ENCODE results near the gene RCSD1. TPM values are rescaled to one million over a fixed set of nuclear protein-coding genes. Genes with fewer than 3 reads are reported as not detected.

Gene RCSD1
- total and polyA plus RNA-seq, 2 of the 4 experiments (the other 2 are of a cell fraction) = 0.03 TPM; not detected in 1

DNA sequence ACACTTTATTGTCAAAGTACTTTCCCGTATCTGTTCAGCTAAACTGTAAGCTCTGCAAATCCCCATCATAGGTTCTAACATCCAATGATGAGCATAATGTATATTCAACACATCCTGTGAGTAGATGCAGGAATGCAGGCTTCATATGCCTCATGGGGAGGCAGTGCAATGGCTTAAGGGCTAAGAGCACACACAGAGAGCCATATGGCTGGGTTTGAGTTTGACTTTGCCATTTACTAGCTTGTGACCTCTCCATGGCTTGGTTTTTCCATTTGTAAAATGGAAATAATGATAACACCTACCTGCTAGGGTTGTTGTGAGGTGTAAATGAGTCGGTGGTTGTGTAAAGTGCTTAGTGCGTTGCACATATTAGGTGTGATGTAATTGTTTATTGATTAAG lies 13.4 kb downstream of the RCSD1 start:
- peaks cover 20% of the 10 kb centered on the region for H3K27me3 ChIP-seq (ENCODE audit: control insufficient read depth, insufficient read depth, low read length)
- H2BK15ac ChIP-seq (ENCODE audit: low read depth, low read length) = no peak overlapping the region
- no peak overlapping the region for H2AK9ac ChIP-seq (replicated peaks; ENCODE audit: low read depth, low read length, poor library complexity)
- H4K5ac ChIP-seq (ENCODE audit: low read depth, low read length) = no peak overlapping the region
- ChIA-PET POLR2A (ENCODE audit: unreplicated experiment) (no interaction called here), CTCF (interaction anchor here (0.6 kb wide), 1 partner anchor 12 kb away, joined by 3 read pairs; no protein-coding TSS in a partner anchor)
- no peak overlapping the region for H3K4me3 ChIP-seq (ENCODE audit: insufficient read depth, low read depth, low read length)
- H3K27ac ChIP-seq (ENCODE audit: insufficient read depth, low read length) = no peak overlapping the region
- H3K4me1 ChIP-seq (ENCODE audit: control insufficient read depth, insufficient read depth, low read length) = no peaks in the 10 kb centered on the region
- TF ChIP-seq CEBPB (IDR thresholded peaks at IDR 0.05; ENCODE audit: low read depth, low read length) = no peak
- TF ChIP-seq RFX5 (IDR thresholded peaks at IDR 0.05; ENCODE audit: low read depth, low read length) = no peak
- no peak for TF ChIP-seq POLR2A (IDR thresholded peaks at IDR 0.05; ENCODE audit: low read depth, low read length)
- no peak for TF ChIP-seq RCOR1 (IDR thresholded peaks at IDR 0.05; ENCODE audit: insufficient replicate concordance, low read length)
- TF ChIP-seq MXI1 (IDR thresholded peaks at IDR 0.05; ENCODE audit: borderline replicate concordance, low read depth, low read length) = no peak
- no peak for TF ChIP-seq CTCF (conservative IDR thresholded peaks at IDR 0.05; ENCODE audit: low read depth, low read length)
- TF ChIP-seq ELK1 (IDR thresholded peaks at IDR 0.05; ENCODE audit: borderline replicate concordance, low read depth, low read length) = no peak
- H3K56ac ChIP-seq (ENCODE audit: extremely low read depth, insufficient read depth, low read length) = no peak overlapping the region
- ATAC-seq (ENCODE audit: low read depth) (no peak), DNase-seq (no peak)
- H3K79me1 ChIP-seq (ENCODE audit: low read depth in 1 of 2, low read length in 2 of 2) = no peaks in the 10 kb centered on the region
- 60% methylated on average over 1 of the region's 3 CpGs; no CpG with 5 or more reads in 1 of the 2 experiments for WGBS, 2 experiments (ENCODE audit: extremely low coverage in 2 of 2, insufficient read length in 1 of 2)
- no peak overlapping the region for H2BK5ac ChIP-seq (ENCODE audit: low read depth, low read length, poor library complexity, severe bottlenecking)
- H3K4ac ChIP-seq (ENCODE audit: low read depth, low read length) = no peak overlapping the region
- H4K91ac ChIP-seq (ENCODE audit: insufficient read depth, low read depth, low read length) = no peak overlapping the region
- H3K9me1 ChIP-seq (ENCODE audit: insufficient read depth, low read length) = no peaks in the 10 kb centered on the region
- dilution Hi-C loops (cut with HindIII; ENCODE audit: low sequenced_read_pairs, unreplicated experiment) (no loop called here), in situ Hi-C loops (cut with MboI; ENCODE audit: low sequenced_read_pairs) (no loop called here), intact Hi-C loops (cut with micrococcal nuclease) (no loop called here)
- no peak overlapping the region for H2AK5ac ChIP-seq (ENCODE audit: low read depth, low read length)
- H3K36me3 ChIP-seq (ENCODE audit: control insufficient read depth, insufficient read depth, low read length) = no peaks in the 10 kb centered on the region
- H2AFZ ChIP-seq (replicated peaks; ENCODE audit: low read length, poor library complexity) = no peak overlapping the region
- no peak overlapping the region for H3K4me2 ChIP-seq (ENCODE audit: low read depth, low read length)
- no TSS peak for BruUV-seq (replicated peaks)
- H3K14ac ChIP-seq (replicated peaks; ENCODE audit: low read depth, low read length) = no peak overlapping the region
- no peaks in the 10 kb centered on the region for H4K20me1 ChIP-seq (ENCODE audit: insufficient read depth, low read length)
- no peak overlapping the region for H2BK120ac ChIP-seq (ENCODE audit: low read depth, low read length)
- no peak overlapping the region for H3K9ac ChIP-seq (ENCODE audit: low read depth, low read length)
- H3K9me3 ChIP-seq (ENCODE audit: control insufficient read depth, insufficient read depth, low read length) = no peaks in the 10 kb centered on the region
- no peak overlapping the region for H2BK20ac ChIP-seq (ENCODE audit: low read depth, low read length)
- no peak overlapping the region for H3K18ac ChIP-seq (ENCODE audit: low read depth, low read length)
- H4K8ac ChIP-seq (ENCODE audit: low read depth in 2 of 2, low read length in 2 of 2) = no peak overlapping the region
- no peak overlapping the region for H3K23ac ChIP-seq (ENCODE audit: low read depth, low read length)

Measured in IMR-90 (cell line).